ENCODE results near the gene SH2B3. TPM values are rescaled to one million over a fixed set of nuclear protein-coding genes. Genes with fewer than 3 reads are reported as not detected.
A peak's percentile ranks its signal among the peaks of the same experiment; 100 is the strongest.

SH2B3 gene
- total RNA-seq, 4 donors from 2014 or later: 14.1 to 36.5 (median 25.6) TPM

- intact Hi-C loops (cut with DNase I): no loop called here
- TF ChIP-seq POLR2A (IDR thresholded peaks at IDR 0.05) (no peak), CTCF (IDR thresholded peaks at IDR 0.05) (no peak)
- no peak overlapping the region for H3K4me3 ChIP-seq (replicated peaks in 1 of 3)
- DNase-seq: no peak
- WGBS, 2 donors: 92 to 94% methylated on average over 5 of the region's 5 CpGs
- no peaks in the 10 kb centered on the region for H3K9me3 ChIP-seq
- H3K27me3 ChIP-seq: no peaks in the 10 kb centered on the region
- peaks cover 0 to 7% of the 10 kb centered on the region in 2 donors for H3K4me1 ChIP-seq
- H3K36me3 ChIP-seq: peaks cover 10 to 11% of the 10 kb centered on the region in 2 donors
- H3K27ac ChIP-seq: no peak overlapping the region
Measured at GRCh38 chr12:111419784-111420183, 14.1 kb downstream of the SH2B3 start.

- intact Hi-C loops (cut with DNase I): no loop called here
- WGBS, 2 donors: 90 to 91% methylated on average over 7 of the region's 7 CpGs
- TF ChIP-seq CTCF (IDR thresholded peaks at IDR 0.05): no peak
- Histone ChIP-seq H3K4me1 (peaks cover 0 to 14% of the 10 kb centered on the region in 2 donors), H3K9me3 (no peaks in the 10 kb centered on the region), H3K36me3 (peaks cover 10 to 11% of the 10 kb centered on the region in 2 donors), H3K27ac (no peak overlapping the region), H3K4me3 (replicated peaks in 1 of 3) (no peak overlapping the region), H3K27me3 (no peaks in the 10 kb centered on the region)
- DNase-seq: no peak
Measured at GRCh38 chr12:111420494-111420893, 14.8 kb downstream of the SH2B3 start.

GRCh38 chr12:111424189-111424792, 18.6 kb downstream of the SH2B3 start:
- H3K27ac ChIP-seq: no peak overlapping the region
- H3K9me3 ChIP-seq: no peaks in the 10 kb centered on the region
- 87 to 90% methylated on average over 8 to 11 of the region's 11 CpGs for WGBS, 2 donors
- H3K4me1 ChIP-seq: peaks cover 0 to 39% of the 10 kb centered on the region in 2 donors
- no peak for TF ChIP-seq CTCF (IDR thresholded peaks at IDR 0.05)
- no peak for TF ChIP-seq POLR2A (IDR thresholded peaks at IDR 0.05)
- intact Hi-C loops (cut with DNase I): no loop called here
- H3K27me3 ChIP-seq: no peaks in the 10 kb centered on the region
- no peak for DNase-seq
- H3K4me3 ChIP-seq (replicated peaks in 1 of 3): no peak overlapping the region
- H3K36me3 ChIP-seq: peaks cover 0 to 3% of the 10 kb centered on the region in 2 donors

GRCh38 chr12:111424793-111425251, 19.1 kb downstream of the SH2B3 start:
- no peaks in the 10 kb centered on the region for H3K27me3 ChIP-seq
- WGBS, 2 donors: 93 to 97% methylated on average over 6 of the region's 6 CpGs
- H3K9me3 ChIP-seq: no peaks in the 10 kb centered on the region
- H3K4me3 ChIP-seq (replicated peaks in 1 of 3): no peak overlapping the region
- H3K36me3 ChIP-seq: peaks cover 0 to 1% of the 10 kb centered on the region in 2 donors
- no peak for DNase-seq
- TF ChIP-seq CTCF (IDR thresholded peaks at IDR 0.05) (no peak), POLR2A (IDR thresholded peaks at IDR 0.05) (no peak)
- intact Hi-C loops (cut with DNase I): no loop called here
- peaks cover 0 to 45% of the 10 kb centered on the region in 2 donors for H3K4me1 ChIP-seq
- peak overlapping the region in 1 of 3 donors; percentile 10 for H3K27ac ChIP-seq

GRCh38 chr12:111425655-111426054, 19.9 kb downstream of the SH2B3 start:
- H3K4me1 ChIP-seq: peaks cover 0 to 53% of the 10 kb centered on the region in 2 donors
- no peaks in the 10 kb centered on the region for H3K9me3 ChIP-seq
- peak overlapping the region in 2 of 3 donors; percentile 10 to 22 for H3K27ac ChIP-seq
- no peaks in the 10 kb centered on the region for H3K36me3 ChIP-seq
- no peak overlapping the region for H3K4me3 ChIP-seq (replicated peaks in 1 of 3)
- WGBS, 2 donors: 79 to 85% methylated on average over 8 of the region's 8 CpGs
- no peak for TF ChIP-seq CTCF (IDR thresholded peaks at IDR 0.05)
- no peak for TF ChIP-seq POLR2A (IDR thresholded peaks at IDR 0.05)
- intact Hi-C loops (cut with DNase I): no loop called here
- no peaks in the 10 kb centered on the region for H3K27me3 ChIP-seq
- no peak for DNase-seq

All from thyroid gland (tissue), 4 donors.